Measurements from ENCODE around the gene C14orf132. TPM values are rescaled to one million over a fixed set of nuclear protein-coding genes. Genes with fewer than 3 reads are reported as not detected.

Gene C14orf132
- total and polyA plus RNA-seq, 2 donors (not counting 1 experiment from before 2014, with no cell fraction given): 0.30 to 0.85 TPM

DNA sequence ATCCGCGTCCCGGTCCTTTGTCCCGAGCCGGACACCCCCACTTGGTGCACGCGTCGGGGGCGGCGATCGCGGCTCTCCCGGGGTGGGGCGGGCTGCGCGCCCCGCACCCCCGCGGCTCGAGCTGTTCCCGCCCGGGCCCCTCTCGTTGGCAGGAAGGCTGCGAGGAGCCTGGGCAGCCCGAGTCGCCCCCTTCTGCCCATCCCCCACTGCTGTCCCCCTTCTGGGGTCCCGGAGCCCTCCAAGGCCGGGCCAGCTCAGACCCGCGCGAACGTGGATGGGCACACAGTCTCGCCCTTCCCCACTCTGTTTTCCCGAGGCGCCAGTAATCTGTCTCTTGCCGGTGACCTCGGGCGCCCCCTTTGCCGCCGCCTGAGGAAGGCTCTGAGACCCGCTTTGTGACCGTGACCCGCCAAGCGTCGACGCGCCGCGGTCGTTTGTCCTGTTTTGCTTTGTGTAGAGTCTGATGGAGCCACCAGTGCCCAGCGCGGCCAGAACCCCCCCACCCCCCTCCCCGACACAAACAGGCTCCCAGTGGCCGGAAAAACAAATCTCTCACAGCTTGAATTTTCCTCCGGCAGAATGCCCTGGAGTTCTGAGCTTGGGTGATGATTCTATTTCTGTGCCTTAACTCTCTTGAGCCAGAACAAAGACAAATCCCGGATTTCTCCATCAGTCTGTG, 610 bp downstream of the C14orf132 start:
- intact Hi-C loops (cut with micrococcal nuclease): no loop called here
- ATAC-seq (ENCODE audit: low read depth) (peak; percentile 26), DNase-seq (peak; percentile 27)
- Mint-ChIP-seq H3K27me3 (peaks cover 57% of the 10 kb centered on the region), H3K9me3 (ENCODE audit: insufficient read depth) (peaks cover 2% of the 10 kb centered on the region), H3K27ac (no peak overlapping the region), H3K4me3 (peak overlapping the region; percentile 76), H3K4me1 (peaks cover 21% of the 10 kb centered on the region)
- Histone ChIP-seq H3K4me3 (ENCODE audit: control extremely low read depth in 1 of 5, extremely low read depth in 1 of 5, insufficient read depth in 1 of 5, low read depth in 2 of 5, low read length in 4 of 5) (peak overlapping the region in 4 of 5 experiments; percentile 39 to 62 (median 56)), H4K20me1 (ENCODE audit: control insufficient read depth, insufficient read depth, low read length, poor library complexity, severe bottlenecking) (no peaks in the 10 kb centered on the region), H3K27me3 (replicated peaks in 1 of 4; ENCODE audit: control extremely low read depth in 1 of 4, control insufficient read depth in 3 of 4, insufficient read depth in 4 of 4, low read length in 3 of 4) (peaks cover 0 to 63% (median 32%) of the 10 kb centered on the region in 4 experiments), H3K4me2 (replicated peaks; ENCODE audit: low read depth, low read length, poor library complexity, severe bottlenecking) (peak overlapping the region; percentile 96), H3K9ac (ENCODE audit: low read length) (peak overlapping the region; percentile 67), H3K36me3 (replicated peaks in 1 of 2; ENCODE audit: control extremely low read depth in 1 of 2, control insufficient read depth in 1 of 2, extremely low read depth in 1 of 2, insufficient read depth in 2 of 2, low read length in 1 of 2) (no peaks in the 10 kb centered on the region), H3K27ac (ENCODE audit: low read length in 2 of 2) (no peak overlapping the region), H3K9me3 (ENCODE audit: control extremely low read depth in 1 of 3, control insufficient read depth in 2 of 3, insufficient read depth in 1 of 3, low read length in 2 of 3) (no peaks in the 10 kb centered on the region), H2AFZ (ENCODE audit: insufficient read depth, low read depth, low read length, poor library complexity, severe bottlenecking) (peak overlapping the region; percentile 80), H3K79me2 (ENCODE audit: control insufficient read depth, insufficient read depth, low read length) (no peaks in the 10 kb centered on the region), H3K4me1 (ENCODE audit: control insufficient read depth in 2 of 2, insufficient read depth in 2 of 2, low read length in 2 of 2) (peaks cover 18 to 25% of the 10 kb centered on the region in 2 donors)
- ChIA-PET POLR2A (no interaction called here), CTCF (interaction anchor here (0.6 kb wide), 1 partner anchor 352 kb away, joined by 4 read pairs; no protein-coding TSS in a partner anchor)
- TF ChIP-seq, protein P1, sequence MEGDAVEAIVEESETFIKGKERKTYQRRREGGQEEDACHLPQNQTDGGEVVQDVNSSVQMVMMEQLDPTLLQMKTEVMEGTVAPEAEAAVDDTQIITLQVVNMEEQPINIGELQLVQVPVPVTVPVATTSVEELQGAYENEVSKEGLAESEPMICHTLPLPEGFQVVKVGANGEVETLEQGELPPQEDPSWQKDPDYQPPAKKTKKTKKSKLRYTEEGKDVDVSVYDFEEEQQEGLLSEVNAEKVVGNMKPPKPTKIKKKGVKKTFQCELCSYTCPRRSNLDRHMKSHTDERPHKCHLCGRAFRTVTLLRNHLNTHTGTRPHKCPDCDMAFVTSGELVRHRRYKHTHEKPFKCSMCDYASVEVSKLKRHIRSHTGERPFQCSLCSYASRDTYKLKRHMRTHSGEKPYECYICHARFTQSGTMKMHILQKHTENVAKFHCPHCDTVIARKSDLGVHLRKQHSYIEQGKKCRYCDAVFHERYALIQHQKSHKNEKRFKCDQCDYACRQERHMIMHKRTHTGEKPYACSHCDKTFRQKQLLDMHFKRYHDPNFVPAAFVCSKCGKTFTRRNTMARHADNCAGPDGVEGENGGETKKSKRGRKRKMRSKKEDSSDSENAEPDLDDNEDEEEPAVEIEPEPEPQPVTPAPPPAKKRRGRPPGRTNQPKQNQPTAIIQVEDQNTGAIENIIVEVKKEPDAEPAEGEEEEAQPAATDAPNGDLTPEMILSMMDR (IDR thresholded peaks at IDR 0.05): no peak
- TF ChIP-seq EZH2 (IDR thresholded peaks at IDR 0.05; ENCODE audit: borderline replicate concordance, insufficient read depth, low read depth, low read length, poor library complexity, severe bottlenecking): no peak
- 5% methylated on average over 37 of the region's 56 CpGs for WGBS (ENCODE audit: insufficient coverage)

DNA sequence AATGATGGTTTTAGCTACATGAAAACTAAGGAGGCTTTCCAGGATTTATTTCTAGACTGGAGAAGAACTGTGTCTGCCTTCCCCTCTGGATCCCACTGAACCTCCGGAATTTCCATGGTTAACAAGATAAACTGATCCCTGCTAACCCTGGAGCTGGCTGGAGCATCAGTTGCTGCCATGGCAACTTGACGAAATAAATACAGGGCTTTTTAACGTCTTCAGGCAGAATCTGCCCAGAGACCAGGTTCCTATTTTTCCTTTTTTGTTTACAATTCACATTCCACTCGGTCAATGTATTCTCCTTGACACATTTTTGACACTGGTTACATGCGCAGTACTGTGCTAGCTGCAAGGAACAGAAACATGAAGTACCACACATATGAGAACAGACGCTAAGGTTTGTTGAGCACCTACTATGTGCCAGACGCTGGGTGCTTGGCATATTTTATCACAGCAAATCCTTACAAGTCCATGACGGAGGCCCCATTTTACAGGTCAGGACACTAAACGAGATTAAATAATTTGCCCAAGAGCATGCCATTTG, 1.7 kb downstream of the C14orf132 start:
- Mint-ChIP-seq H3K27me3 (peaks cover 63% of the 10 kb centered on the region), H3K4me1 (peaks cover 21% of the 10 kb centered on the region), H3K4me3 (peak overlapping the region; percentile 76), H3K27ac (no peak overlapping the region), H3K9me3 (ENCODE audit: insufficient read depth) (no peaks in the 10 kb centered on the region)
- Histone ChIP-seq H3K9ac (ENCODE audit: low read length) (no peak overlapping the region), H3K9me3 (ENCODE audit: control extremely low read depth in 1 of 3, control insufficient read depth in 2 of 3, insufficient read depth in 1 of 3, low read length in 2 of 3) (peaks cover 0 to 3% (median 0%) of the 10 kb centered on the region in 3 donors), H3K4me3 (ENCODE audit: control extremely low read depth in 1 of 5, extremely low read depth in 1 of 5, insufficient read depth in 1 of 5, low read depth in 2 of 5, low read length in 4 of 5) (no peak overlapping the region), H3K27me3 (replicated peaks in 1 of 4; ENCODE audit: control extremely low read depth in 1 of 4, control insufficient read depth in 3 of 4, insufficient read depth in 4 of 4, low read length in 3 of 4) (peaks cover 0 to 63% (median 32%) of the 10 kb centered on the region in 4 experiments), H4K20me1 (ENCODE audit: control insufficient read depth, insufficient read depth, low read length, poor library complexity, severe bottlenecking) (no peaks in the 10 kb centered on the region), H2AFZ (ENCODE audit: insufficient read depth, low read depth, low read length, poor library complexity, severe bottlenecking) (no peak overlapping the region), H3K4me2 (replicated peaks; ENCODE audit: low read depth, low read length, poor library complexity, severe bottlenecking) (no peak overlapping the region), H3K36me3 (replicated peaks in 1 of 2; ENCODE audit: control extremely low read depth in 1 of 2, control insufficient read depth in 1 of 2, extremely low read depth in 1 of 2, insufficient read depth in 2 of 2, low read length in 1 of 2) (no peaks in the 10 kb centered on the region), H3K27ac (ENCODE audit: low read length in 2 of 2) (no peak overlapping the region), H3K4me1 (ENCODE audit: control insufficient read depth in 2 of 2, insufficient read depth in 2 of 2, low read length in 2 of 2) (peaks cover 18 to 25% of the 10 kb centered on the region in 2 donors), H3K79me2 (ENCODE audit: control insufficient read depth, insufficient read depth, low read length) (no peaks in the 10 kb centered on the region)
- no peak for ATAC-seq (ENCODE audit: low read depth)
- intact Hi-C loops (cut with micrococcal nuclease): no loop called here
- DNase-seq: no peak
- WGBS (ENCODE audit: insufficient coverage): 75% methylated on average over 9 of the region's 9 CpGs
- TF ChIP-seq, protein P1 (IDR thresholded peaks at IDR 0.05): no peak
- POLR2A ChIA-PET: no interaction called here
- CTCF ChIA-PET: no interaction called here

Measured in B cell (primary cell).